Osteoblast (primary cell): ENCODE measurements around the gene C17orf67. TPM values are rescaled to one million over a fixed set of nuclear protein-coding genes. Genes with fewer than 3 reads are reported as not detected.

Source experiments
- DNase-seq: peaks from one replicate; pipeline ENCODE4 v3.0.0; 2011; ENCODE audit warnings: low spot score, mixed read lengths; ENCODE audit not compliant: insufficient read length; ENCODE audit errors: missing footprints
- H2AFZ ChIP-seq: 2 replicates; pipeline ENCODE4 v1.6.0; 2011; ENCODE audit warnings: mild to moderate bottlenecking, low read length
- H3K27ac ChIP-seq: 2 replicates; pipeline ENCODE4 v1.5.1; 2011; ENCODE audit warnings: mild to moderate bottlenecking, low read depth, low read length, moderate library complexity
- H3K27me3 ChIP-seq: 2 replicates; pipeline ENCODE4 v1.6.0; 2012; ENCODE audit warnings: mild to moderate bottlenecking, control low read depth, inconsistent platforms, low read length, moderate library complexity; ENCODE audit not compliant: insufficient read depth
- H3K36me3 ChIP-seq: 2 replicates; pipeline ENCODE4 v1.5.1; 2011; ENCODE audit warnings: mild to moderate bottlenecking, low read length, control low read depth, moderate library complexity; ENCODE audit not compliant: insufficient read depth
- H3K4me1 ChIP-seq: 2 replicates; pipeline ENCODE4 v1.5.1; 2011; ENCODE audit warnings: mild to moderate bottlenecking, low read length, control low read depth, moderate library complexity; ENCODE audit not compliant: insufficient read depth
- H3K4me2 ChIP-seq: 2 replicates; pipeline ENCODE4 v1.6.0; 2011; ENCODE audit warnings: mild to moderate bottlenecking, low read length; ENCODE audit not compliant: insufficient read depth
- H3K4me3 ChIP-seq: fragments of 200-600 bp; sonication (generic); 3 replicates; pipeline ENCODE4 v1.5.1; 2012; ENCODE audit warnings: mild to moderate bottlenecking, low read length, inconsistent platforms; ENCODE audit not compliant: insufficient read depth
- H3K79me2 ChIP-seq: 2 replicates; pipeline ENCODE4 v1.6.0; 2012; ENCODE audit warnings: mild to moderate bottlenecking, low read length, control low read depth, inconsistent platforms; ENCODE audit not compliant: insufficient read depth
- H3K9me3 ChIP-seq: 2 replicates; pipeline ENCODE4 v1.5.1; 2011; ENCODE audit warnings: low read depth, low read length, control low read depth
- H4K20me1 ChIP-seq: 2 replicates; pipeline ENCODE4 v1.6.0; 2012; ENCODE audit warnings: mild to moderate bottlenecking, low read length, control low read depth; ENCODE audit not compliant: insufficient read depth
- total RNA-seq: library from RNA; depleted of rRNA; stranded (reverse); fragments of >200 nt; gene quantifications from 2 replicates; pipeline ENCODE4 v1.2.3, GENCODE V29; 2012
- TF ChIP-seq, protein P1 (sequence below): IDR thresholded peaks from 2 replicates; pipeline ENCODE4 v1.5.1; 2011; ENCODE audit warnings: mild to moderate bottlenecking, low read depth, low read length, moderate library complexity; ENCODE audit errors: extremely low read depth

The C17orf67 gene, protein sequence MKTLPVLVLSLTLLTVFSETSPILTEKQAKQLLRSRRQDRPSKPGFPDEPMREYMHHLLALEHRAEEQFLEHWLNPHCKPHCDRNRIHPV
- total RNA-seq, result 0.36 and 0.88 TPM in 2 replicates

DNA sequence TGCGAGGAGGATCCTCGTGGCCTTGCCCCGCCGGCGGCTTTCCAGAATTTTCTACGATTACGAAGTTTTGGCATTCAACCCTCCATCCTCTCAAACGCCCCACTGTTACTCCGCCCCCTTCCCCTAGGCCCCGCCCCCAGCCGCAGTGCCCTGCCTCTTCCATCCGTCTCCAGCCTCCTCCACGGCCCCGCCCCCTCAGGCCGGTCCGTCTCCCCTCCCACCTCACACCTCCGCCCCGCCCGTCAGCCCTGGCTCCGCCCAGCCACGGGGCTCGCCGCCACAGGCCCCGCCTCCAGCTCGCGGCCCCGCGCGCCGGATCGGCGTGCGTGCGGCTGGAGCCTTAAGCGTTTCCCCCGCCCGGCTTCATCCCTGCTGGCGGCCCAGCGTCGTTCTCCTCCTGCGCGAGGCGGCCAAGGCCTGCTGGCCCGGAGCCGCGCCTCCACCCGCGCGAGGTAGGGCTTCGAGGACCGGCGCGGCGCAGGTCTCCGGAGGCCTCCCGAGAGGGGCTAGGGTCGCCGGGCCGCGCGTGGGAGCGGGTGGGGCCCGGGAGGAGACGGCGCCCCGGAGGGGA is at the start of gene C17orf67, which contains the start of gene DGKE:
Gene C17orf67 (minus strand): TSS at position 112 of the 571 bp plus-strand sequence. CDS start 18,110 bp downstream, outside the sequence.
Gene DGKE (plus strand): TSS at position 343 of the 571 bp plus-strand sequence. CDS start 645 bp downstream, outside the sequence.
- Histone ChIP-seq H3K36me3 (no peaks in the 10 kb centered on the region), H3K27me3 (no peaks in the 10 kb centered on the region), H3K79me2 (peaks cover 29% of the 10 kb centered on the region), H3K4me3 (peak within 1 kb of the TSS; percentile 79), H3K27ac (peak within 1 kb of the TSS; percentile 29), H2AFZ (peak within 1 kb of the TSS; percentile 88), H3K9me3 (no peaks in the 10 kb centered on the region), H3K4me1 (peaks cover 16% of the 10 kb centered on the region), H4K20me1 (no peaks in the 10 kb centered on the region), H3K4me2 (peak within 1 kb of the TSS; percentile 94)
- TF ChIP-seq, protein P1, sequence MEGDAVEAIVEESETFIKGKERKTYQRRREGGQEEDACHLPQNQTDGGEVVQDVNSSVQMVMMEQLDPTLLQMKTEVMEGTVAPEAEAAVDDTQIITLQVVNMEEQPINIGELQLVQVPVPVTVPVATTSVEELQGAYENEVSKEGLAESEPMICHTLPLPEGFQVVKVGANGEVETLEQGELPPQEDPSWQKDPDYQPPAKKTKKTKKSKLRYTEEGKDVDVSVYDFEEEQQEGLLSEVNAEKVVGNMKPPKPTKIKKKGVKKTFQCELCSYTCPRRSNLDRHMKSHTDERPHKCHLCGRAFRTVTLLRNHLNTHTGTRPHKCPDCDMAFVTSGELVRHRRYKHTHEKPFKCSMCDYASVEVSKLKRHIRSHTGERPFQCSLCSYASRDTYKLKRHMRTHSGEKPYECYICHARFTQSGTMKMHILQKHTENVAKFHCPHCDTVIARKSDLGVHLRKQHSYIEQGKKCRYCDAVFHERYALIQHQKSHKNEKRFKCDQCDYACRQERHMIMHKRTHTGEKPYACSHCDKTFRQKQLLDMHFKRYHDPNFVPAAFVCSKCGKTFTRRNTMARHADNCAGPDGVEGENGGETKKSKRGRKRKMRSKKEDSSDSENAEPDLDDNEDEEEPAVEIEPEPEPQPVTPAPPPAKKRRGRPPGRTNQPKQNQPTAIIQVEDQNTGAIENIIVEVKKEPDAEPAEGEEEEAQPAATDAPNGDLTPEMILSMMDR, result no peak
- DNase-seq, result peak; percentile 99

- no peaks in the 10 kb centered on the region for H4K20me1 ChIP-seq
- no peak overlapping the region for H3K4me2 ChIP-seq
- H3K27me3 ChIP-seq, result no peaks in the 10 kb centered on the region
- no peaks in the 10 kb centered on the region for H3K36me3 ChIP-seq
- H3K9me3 ChIP-seq, result no peaks in the 10 kb centered on the region
- H3K4me3 ChIP-seq, result no peak overlapping the region
- TF ChIP-seq, protein P1, result no peak
- no peaks in the 10 kb centered on the region for H3K4me1 ChIP-seq
- no peak for DNase-seq
- no peak overlapping the region for H2AFZ ChIP-seq
- no peaks in the 10 kb centered on the region for H3K79me2 ChIP-seq
- H3K27ac ChIP-seq, result no peak overlapping the region
Measured at GRCh38 chr17:56881685-56882295, 48.1 kb upstream of the C17orf67 start.

GRCh38 chr17:56880571-56880970 is 46.9 kb upstream of the C17orf67 start:
- Histone ChIP-seq H3K79me2 (no peaks in the 10 kb centered on the region), H3K27ac (no peak overlapping the region), H4K20me1 (no peaks in the 10 kb centered on the region), H2AFZ (no peak overlapping the region), H3K27me3 (no peaks in the 10 kb centered on the region), H3K36me3 (no peaks in the 10 kb centered on the region), H3K4me1 (no peaks in the 10 kb centered on the region), H3K4me2 (no peak overlapping the region), H3K9me3 (no peaks in the 10 kb centered on the region), H3K4me3 (no peak overlapping the region)
- no peak for DNase-seq
- TF ChIP-seq, protein P1, result no peak

GRCh38 chr17:56880133-56880532 is 46.4 kb upstream of the C17orf67 start:
- H3K4me3 ChIP-seq, result no peak overlapping the region
- no peaks in the 10 kb centered on the region for H4K20me1 ChIP-seq
- H3K27me3 ChIP-seq, result no peaks in the 10 kb centered on the region
- no peak for DNase-seq
- H2AFZ ChIP-seq, result no peak overlapping the region
- H3K36me3 ChIP-seq, result no peaks in the 10 kb centered on the region
- no peaks in the 10 kb centered on the region for H3K9me3 ChIP-seq
- H3K27ac ChIP-seq, result no peak overlapping the region
- TF ChIP-seq, protein P1, result no peak
- H3K79me2 ChIP-seq, result no peaks in the 10 kb centered on the region
- no peak overlapping the region for H3K4me2 ChIP-seq
- H3K4me1 ChIP-seq, result no peaks in the 10 kb centered on the region
